Fibroblast of villous mesenchyme (primary cell): ENCODE data around the gene ZNRD2. TPM values are rescaled to one million over a fixed set of nuclear protein-coding genes. Genes with fewer than 3 reads are reported as not detected.

Experiments used
- DNase-seq: peaks from one replicate; pipeline ENCODE4 v3.0.0-alpha.2; 2010; ENCODE audit warnings: low read depth
- H3K4me3 ChIP-seq: 2 replicates; pipeline ENCODE4 v1.5.1; 2011; ENCODE audit warnings: low read depth, mild to moderate bottlenecking, low read length
- total RNA-seq: library from RNA; depleted of rRNA; stranded (reverse); fragments of >200 nt; gene quantifications from 2 replicates; pipeline ENCODE4 v1.2.3, GENCODE V29; 2012
- TF ChIP-seq, protein P1 (sequence below): IDR thresholded peaks from 2 replicates; pipeline ENCODE4 v1.5.1; 2012; ENCODE audit warnings: low read depth, mild to moderate bottlenecking, low read length; ENCODE audit not compliant: insufficient read depth

ZNRD2 gene
- total RNA-seq, 1 donor: 31.1 TPM

DNA sequence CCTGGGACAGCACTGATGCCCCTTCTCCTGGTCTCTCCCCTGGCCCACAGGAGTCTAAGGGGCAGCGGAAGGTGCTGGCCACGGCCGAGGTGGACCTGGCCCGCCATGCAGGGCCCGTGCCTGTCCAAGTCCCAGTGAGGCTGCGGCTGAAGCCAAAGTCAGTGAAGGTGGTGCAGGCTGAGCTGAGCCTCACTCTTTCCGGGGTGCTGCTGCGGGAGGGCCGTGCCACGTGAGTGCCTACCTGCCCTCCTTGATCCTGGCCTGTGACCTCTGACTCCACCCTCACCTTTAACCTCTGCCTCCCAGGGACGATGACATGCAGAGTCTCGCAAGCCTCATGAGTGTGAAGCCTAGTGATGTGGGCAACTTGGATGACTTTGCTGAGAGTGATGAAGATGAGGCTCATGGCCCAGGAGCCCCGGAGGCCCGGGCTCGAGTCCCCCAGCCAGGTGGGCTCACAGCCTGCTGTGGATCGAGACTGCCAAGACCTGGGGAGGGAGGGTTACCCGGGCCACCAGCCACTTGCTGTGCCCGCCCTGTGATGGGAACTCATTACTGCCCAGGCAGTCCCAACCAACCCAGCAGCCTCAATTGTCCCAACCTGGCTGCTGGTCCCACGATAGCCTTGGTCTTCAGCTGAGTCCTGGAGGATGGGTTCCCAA, 9.9 kb downstream of the ZNRD2 start:
- TF ChIP-seq, protein P1, sequence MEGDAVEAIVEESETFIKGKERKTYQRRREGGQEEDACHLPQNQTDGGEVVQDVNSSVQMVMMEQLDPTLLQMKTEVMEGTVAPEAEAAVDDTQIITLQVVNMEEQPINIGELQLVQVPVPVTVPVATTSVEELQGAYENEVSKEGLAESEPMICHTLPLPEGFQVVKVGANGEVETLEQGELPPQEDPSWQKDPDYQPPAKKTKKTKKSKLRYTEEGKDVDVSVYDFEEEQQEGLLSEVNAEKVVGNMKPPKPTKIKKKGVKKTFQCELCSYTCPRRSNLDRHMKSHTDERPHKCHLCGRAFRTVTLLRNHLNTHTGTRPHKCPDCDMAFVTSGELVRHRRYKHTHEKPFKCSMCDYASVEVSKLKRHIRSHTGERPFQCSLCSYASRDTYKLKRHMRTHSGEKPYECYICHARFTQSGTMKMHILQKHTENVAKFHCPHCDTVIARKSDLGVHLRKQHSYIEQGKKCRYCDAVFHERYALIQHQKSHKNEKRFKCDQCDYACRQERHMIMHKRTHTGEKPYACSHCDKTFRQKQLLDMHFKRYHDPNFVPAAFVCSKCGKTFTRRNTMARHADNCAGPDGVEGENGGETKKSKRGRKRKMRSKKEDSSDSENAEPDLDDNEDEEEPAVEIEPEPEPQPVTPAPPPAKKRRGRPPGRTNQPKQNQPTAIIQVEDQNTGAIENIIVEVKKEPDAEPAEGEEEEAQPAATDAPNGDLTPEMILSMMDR: no peak
- no peak for DNase-seq

DNA sequence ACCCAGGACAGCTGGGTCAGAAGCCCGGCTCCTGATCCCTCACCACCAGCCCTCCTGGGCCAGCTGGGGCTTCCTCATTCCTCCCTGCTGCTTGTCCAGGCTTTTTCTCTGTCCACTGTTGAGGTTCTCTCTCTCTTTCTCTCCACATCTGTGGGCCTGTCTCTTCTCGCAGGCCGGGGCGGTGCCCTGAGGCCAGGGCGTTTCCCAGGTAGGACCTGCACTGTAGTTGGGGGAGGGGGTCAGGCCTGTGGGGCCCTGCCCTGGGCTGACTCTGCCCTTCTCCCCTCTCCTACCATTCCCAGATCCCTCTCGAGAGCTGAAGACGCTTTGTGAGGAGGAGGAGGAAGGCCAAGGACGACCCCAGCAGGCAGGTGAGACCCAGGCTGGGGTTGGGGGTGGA, 10.5 kb downstream of the ZNRD2 start:
- DNase-seq: no peak
- H3K4me3 ChIP-seq: no peak overlapping the region
- TF ChIP-seq, protein P1: no peak

More for the DNA sequence above, 9.9 kb downstream of the ZNRD2 start:
- no peak overlapping the region for H3K4me3 ChIP-seq

DNA sequence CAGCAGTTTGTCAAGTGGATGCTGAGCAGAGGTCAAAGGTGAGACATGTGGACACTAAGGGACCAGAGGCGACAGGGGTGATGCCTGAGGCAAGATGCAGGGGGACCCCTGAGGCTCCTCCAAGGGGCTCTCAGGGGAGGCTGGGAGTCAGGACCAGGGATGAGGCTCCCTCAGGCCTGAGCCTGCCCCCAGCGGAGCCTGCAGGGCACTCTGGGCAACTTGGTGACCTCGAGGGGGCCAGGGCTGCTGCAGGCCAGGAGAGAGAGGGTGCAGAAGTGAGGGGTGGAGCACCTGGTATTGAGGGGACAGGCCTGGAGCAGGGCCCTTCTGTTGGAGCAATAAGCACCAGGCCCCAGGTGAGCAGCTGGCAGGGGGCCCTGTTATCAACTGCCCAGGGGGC, 11.7 kb downstream of the ZNRD2 start:
- H3K4me3 ChIP-seq: no peak overlapping the region
- DNase-seq: no peak
- TF ChIP-seq, protein P1: no peak

DNA sequence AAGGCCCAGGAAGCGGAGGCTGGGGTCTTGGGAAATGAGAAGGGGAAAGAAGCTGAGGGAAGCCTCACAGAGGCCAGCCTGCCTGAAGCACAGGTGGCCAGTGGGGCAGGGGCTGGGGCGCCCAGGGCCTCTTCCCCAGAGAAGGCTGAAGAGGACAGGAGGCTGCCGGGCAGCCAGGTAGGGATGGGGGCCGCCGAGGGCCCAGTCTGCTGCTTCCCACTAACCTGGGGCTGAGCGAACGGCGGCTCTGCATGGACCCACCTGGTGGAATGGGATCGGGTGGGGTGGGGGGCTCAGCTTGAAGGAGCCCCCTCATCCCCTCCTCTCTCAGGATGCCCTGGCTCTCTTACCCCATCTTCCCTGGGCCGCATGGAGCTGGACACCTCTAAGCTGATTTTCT, 13.3 kb downstream of the ZNRD2 start:
- no peak for DNase-seq
- TF ChIP-seq, protein P1: no peak
- no peak overlapping the region for H3K4me3 ChIP-seq

DNA sequence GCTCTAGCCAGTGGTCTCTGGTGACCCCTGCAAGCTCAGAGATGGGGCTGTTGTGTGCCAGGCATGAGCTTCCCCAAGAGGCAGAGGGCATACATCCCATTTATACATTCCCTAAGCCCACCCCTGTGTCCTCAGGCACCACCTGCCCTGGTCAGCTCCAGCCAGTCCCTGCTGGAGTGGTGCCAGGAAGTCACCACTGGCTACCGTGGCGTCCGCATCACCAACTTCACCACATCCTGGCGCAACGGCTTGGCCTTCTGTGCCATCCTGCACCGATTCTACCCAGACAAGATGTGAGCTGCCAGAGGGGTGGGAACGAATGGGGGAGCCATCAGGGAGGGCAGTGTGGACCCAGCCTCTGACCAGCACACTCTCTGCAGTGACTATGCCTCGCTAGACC, 13.8 kb downstream of the ZNRD2 start:
- no peak for DNase-seq
- H3K4me3 ChIP-seq: no peak overlapping the region
- TF ChIP-seq, protein P1: no peak

DNA sequence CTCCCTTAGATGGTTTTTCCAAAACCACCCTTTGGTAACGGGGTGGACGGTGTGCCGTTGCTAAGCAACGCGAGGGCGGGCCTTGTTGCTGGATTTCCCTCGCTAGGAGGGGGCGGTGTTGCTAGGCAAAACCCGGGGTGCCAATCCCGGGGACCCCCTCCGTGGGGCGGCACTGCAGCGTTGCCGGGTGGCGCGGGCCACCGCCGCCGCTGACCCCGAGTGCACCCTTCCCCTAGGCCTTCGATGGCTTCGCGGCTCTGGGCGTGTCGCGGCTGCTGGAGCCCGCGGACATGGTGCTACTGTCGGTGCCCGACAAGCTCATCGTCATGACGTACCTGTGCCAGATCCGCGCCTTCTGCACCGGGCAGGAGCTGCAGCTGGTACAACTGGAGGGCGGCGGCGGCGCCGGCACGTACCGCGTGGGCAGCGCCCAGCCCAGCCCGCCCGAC, 14.5 kb downstream of the ZNRD2 start:
- no peak overlapping the region for H3K4me3 ChIP-seq
- TF ChIP-seq, protein P1: no peak

More for the DNA sequence above, 14.5 kb downstream of the ZNRD2 start:
- DNase-seq: no peak
